Transverse colon (tissue), 4 donors: Measurements from ENCODE around the gene FRMD8. TPM values are rescaled to one million over a fixed set of nuclear protein-coding genes. Genes with fewer than 3 reads are reported as not detected.
A peak's percentile ranks its signal among the peaks of the same experiment; 100 is the strongest.

Source experiments
- DNase-seq: peaks from one replicate; pipeline ENCODE4 v3.0.0-alpha.2; 2019
- H3K27ac ChIP-seq, 4 donors: fragments of 200-600 bp; sonication (generic); 2 replicates each; pipeline ENCODE4 v1.5.1; 2016 to 2018; ENCODE audit warnings: inconsistent platforms in 4 of 4
- H3K27me3 ChIP-seq: fragments of 200-600 bp; sonication (generic); 2 replicates; pipeline ENCODE4 v1.5.1; 2017; ENCODE audit warnings: inconsistent platforms
- H3K36me3 ChIP-seq, 4 donors: fragments of 200-600 bp; sonication (generic); 2 replicates each; pipeline ENCODE4 v1.5.1; 2017 to 2019; ENCODE audit warnings: inconsistent platforms in 4 of 4
- H3K4me1 ChIP-seq, 4 donors: fragments of 200-600 bp; sonication (generic); 2 replicates each; pipeline ENCODE4 v1.5.1; 2017 to 2020; ENCODE audit warnings: inconsistent platforms in 4 of 4
- H3K4me3 ChIP-seq, 4 donors: fragments of 200-600 bp; sonication (generic); 1 replicate in 1 of 4; 2 replicates in 3 of 4; pipeline versions ENCODE4 v1.5.1 to v1.6.1; 2017 to 2019; ENCODE audit warnings: inconsistent platforms in 4 of 4
- H3K9me3 ChIP-seq, 2 donors: fragments of 200-600 bp; sonication (generic); 2 replicates each; pipeline ENCODE4 v1.5.1; 2017 to 2019; ENCODE audit warnings: inconsistent platforms in 2 of 2
- EP300 ChIP-seq: sonication (generic); formaldehyde crosslinking; IDR thresholded peaks from one replicate; pipeline ENCODE4 v1.6.1; 2017; ENCODE audit warnings: antibody characterized with exemption, low read depth
- POLR2A ChIP-seq: fragments of 450-650 bp; IDR thresholded peaks from one replicate; pipeline ENCODE4 v1.6.1; 2016; ENCODE audit warnings: antibody characterized with exemption, mild to moderate bottlenecking, moderate library complexity
- POLR2AphosphoS5 ChIP-seq, 3 donors: sonication (generic); formaldehyde crosslinking; IDR thresholded peaks; one replicate each; pipeline ENCODE4 v1.6.1; 2016; ENCODE audit warnings: antibody characterized with exemption in 3 of 3
- WGBS, 2 donors: methylation state at CpG; one replicate each; pipeline ENCODE4 v1.1.5; 2018; ENCODE audit warnings: low coverage in 1 of 2; 5-methylcytosine and 5-hydroxymethylcytosine counted together
- in situ Hi-C, 4 donors: fragments of 200-750 bp; cut with MboI; loops; one replicate each; pipeline versions ENCODE4 v1.15.0 to v1.15.1; 2017; ENCODE audit warnings: low sequenced_read_pairs in 3 of 4, low pct_ligation_motif_present in 1 of 4, low pct_unique_long_range_greater_than_20kb in 1 of 4
- intact Hi-C: fragments of 100-400 bp; cut with DNase I; formaldehyde crosslinking; loops from one replicate; pipeline ENCODE4 v1.15.1; 2023; ENCODE audit warnings: low total_unique reads
- total RNA-seq, 4 donors: library from RNA; depleted of rRNA; stranded (reverse); fragments of >200 nt; gene quantifications; one replicate each; pipeline ENCODE4 v1.1.0, GENCODE V29; 2016
- TF ChIP-seq, protein P1 (sequence below), 5 experiments: fragments of 200-600 bp in 3 of 5; fragments of 450-650 bp in 2 of 5; sonication (generic) in 3 of 5; IDR thresholded peaks; 1 replicate in 2 of 5; 2 replicates in 3 of 5; pipeline ENCODE4 v1.5.1; 2016 to 2017; ENCODE audit warnings: antibody characterized with exemption in 5 of 5, inconsistent platforms in 3 of 5, mild to moderate bottlenecking in 2 of 5, moderate library complexity in 1 of 5

Gene FRMD8
- total RNA-seq, 4 donors from 2014 or later = 64.3 to 164 (median 128) TPM

DNA sequence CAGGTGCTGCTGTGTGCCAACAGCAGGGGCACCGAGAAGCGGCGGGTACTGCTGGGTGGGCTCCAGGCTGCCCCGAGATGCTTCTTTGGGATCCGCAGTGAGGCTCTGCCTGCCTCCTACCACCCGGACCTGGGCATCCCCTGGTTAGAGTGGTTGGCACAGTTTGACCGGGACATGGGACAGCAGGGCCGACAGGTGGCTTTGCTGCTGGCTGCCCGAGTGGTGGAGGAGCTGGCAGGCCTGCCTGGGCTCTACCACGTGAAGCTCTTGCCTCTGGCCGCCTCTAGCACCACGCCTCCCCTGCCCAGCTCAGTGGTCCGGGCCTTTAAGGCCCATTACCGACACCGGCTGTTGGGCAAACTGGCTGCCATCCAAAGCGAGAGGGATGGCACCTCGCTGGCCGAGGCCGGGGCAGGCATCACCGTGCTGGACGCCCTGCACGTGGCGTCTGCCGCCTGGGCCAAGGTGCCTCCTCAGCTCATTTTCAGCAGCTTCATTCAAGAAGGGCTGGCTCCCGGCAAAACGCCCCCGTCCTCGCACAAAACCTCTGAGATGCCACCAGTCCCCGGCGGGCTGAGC lies 30.0 kb upstream of the FRMD8 start:
- peaks cover 0 to 11% (median 3%) of the 10 kb centered on the region in 4 donors for H3K36me3 ChIP-seq
- peaks cover 11 to 25% (median 23%) of the 10 kb centered on the region in 4 donors for H3K4me1 ChIP-seq
- H3K27ac ChIP-seq = no peak overlapping the region
- TF ChIP-seq POLR2A = no peak
- TF ChIP-seq, protein P1, sequence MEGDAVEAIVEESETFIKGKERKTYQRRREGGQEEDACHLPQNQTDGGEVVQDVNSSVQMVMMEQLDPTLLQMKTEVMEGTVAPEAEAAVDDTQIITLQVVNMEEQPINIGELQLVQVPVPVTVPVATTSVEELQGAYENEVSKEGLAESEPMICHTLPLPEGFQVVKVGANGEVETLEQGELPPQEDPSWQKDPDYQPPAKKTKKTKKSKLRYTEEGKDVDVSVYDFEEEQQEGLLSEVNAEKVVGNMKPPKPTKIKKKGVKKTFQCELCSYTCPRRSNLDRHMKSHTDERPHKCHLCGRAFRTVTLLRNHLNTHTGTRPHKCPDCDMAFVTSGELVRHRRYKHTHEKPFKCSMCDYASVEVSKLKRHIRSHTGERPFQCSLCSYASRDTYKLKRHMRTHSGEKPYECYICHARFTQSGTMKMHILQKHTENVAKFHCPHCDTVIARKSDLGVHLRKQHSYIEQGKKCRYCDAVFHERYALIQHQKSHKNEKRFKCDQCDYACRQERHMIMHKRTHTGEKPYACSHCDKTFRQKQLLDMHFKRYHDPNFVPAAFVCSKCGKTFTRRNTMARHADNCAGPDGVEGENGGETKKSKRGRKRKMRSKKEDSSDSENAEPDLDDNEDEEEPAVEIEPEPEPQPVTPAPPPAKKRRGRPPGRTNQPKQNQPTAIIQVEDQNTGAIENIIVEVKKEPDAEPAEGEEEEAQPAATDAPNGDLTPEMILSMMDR (IDR thresholded peaks at IDR 0.05) = no peak
- TF ChIP-seq EP300 = no peak
- TF ChIP-seq POLR2AphosphoS5 (IDR thresholded peaks at IDR 0.05) = no peak
- 85 to 90% methylated on average over 4 to 29 of the region's 30 CpGs for WGBS, 2 donors
- H3K27me3 ChIP-seq = peaks cover 15% of the 10 kb centered on the region
- no peak for DNase-seq
- in situ Hi-C loops (no loop called here), intact Hi-C loops (no loop called here)
- H3K4me3 ChIP-seq = no peak overlapping the region
- H3K9me3 ChIP-seq = no peaks in the 10 kb centered on the region

DNA sequence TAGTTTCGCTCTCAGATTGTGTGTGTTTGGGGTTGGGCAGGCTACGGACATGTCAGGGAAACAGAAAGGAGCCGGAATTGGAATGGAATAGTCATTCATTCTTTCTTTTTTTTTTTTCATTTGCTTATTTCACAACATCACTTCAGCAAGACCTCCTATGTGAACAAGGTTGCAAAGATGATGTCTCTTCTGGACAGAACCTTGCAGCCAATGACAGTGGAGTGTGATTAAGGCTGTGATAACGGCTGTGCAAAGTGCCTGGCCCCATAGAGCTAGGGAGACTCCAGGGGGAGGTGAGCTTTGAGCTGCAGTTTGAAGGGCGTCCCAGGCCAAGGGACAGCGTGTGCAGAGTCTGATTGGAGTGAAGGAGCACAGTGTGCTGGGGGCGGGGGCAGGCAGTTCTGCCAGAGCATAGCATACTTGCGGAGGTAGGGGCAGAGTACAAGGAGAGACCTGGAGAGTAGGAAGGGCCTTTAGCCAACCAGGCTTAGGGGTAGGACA lies 28.5 kb upstream of the FRMD8 start:
- Histone ChIP-seq H3K9me3 (no peaks in the 10 kb centered on the region), H3K27ac (no peak overlapping the region), H3K4me1 (peaks cover 11 to 25% (median 23%) of the 10 kb centered on the region in 4 donors), H3K27me3 (peaks cover 15% of the 10 kb centered on the region), H3K36me3 (no peaks in the 10 kb centered on the region), H3K4me3 (no peak overlapping the region)
- in situ Hi-C loops = no loop called here
- TF ChIP-seq, protein P1 (IDR thresholded peaks at IDR 0.05) = no peak
- TF ChIP-seq POLR2AphosphoS5 (IDR thresholded peaks at IDR 0.05) = no peak
- TF ChIP-seq EP300 = no peak
- peak; percentile 18 for TF ChIP-seq POLR2A
- intact Hi-C loops = no loop called here
- DNase-seq = no peak
- 50 to 67% methylated on average over 5 to 8 of the region's 8 CpGs for WGBS, 2 donors

DNA sequence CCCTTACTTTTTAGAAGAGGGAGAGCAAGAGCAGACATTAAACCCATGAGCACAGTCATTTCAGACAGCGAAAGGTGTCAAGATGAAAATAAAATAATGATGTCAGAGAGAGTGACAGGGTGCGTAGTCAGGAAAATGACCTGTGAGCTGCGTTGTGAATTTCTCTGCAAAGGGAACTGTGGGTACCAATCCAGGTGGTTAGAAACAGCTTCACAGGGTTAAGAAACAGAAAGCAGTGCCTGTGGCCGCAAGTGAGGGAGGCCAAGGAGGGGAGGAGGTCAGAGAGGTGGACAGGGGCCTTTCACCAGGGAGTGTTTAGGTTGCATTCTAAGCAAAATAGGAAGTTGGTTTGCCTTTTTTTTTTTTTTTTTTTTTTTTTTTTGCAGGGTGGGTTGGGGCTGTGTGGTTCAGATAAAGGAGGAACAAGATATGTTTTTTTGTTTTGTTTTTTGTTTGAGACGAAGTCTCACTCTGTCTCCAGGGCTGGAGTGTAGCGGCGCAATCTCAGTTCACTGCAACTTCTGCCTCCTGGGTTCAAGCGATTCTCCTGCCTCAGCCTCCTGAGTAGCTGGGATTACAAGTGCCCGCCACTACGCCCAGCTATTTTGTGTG lies 24.0 kb upstream of the FRMD8 start:
- Histone ChIP-seq H3K9me3 (no peaks in the 10 kb centered on the region), H3K27me3 (no peaks in the 10 kb centered on the region), H3K4me1 (peaks cover 0 to 16% (median 10%) of the 10 kb centered on the region in 4 donors), H3K4me3 (no peak overlapping the region), H3K27ac (peak overlapping the region; percentile 29 to 66 (median 37)), H3K36me3 (no peaks in the 10 kb centered on the region)
- DNase-seq = peak; percentile 60
- 63 to 68% methylated on average over 8 to 10 of the region's 10 CpGs for WGBS, 2 donors
- intact Hi-C loops (no loop called here), in situ Hi-C loops (loop anchor here in 2 of 4 donors (10.0 kb wide), 2 partner anchors 52 to 152 kb away; no protein-coding TSS in a partner anchor)
- TF ChIP-seq, protein P1 (IDR thresholded peaks at IDR 0.05) = no peak
- TF ChIP-seq POLR2AphosphoS5 (IDR thresholded peaks at IDR 0.05) (no peak), POLR2A (no peak), EP300 (no peak)

DNA sequence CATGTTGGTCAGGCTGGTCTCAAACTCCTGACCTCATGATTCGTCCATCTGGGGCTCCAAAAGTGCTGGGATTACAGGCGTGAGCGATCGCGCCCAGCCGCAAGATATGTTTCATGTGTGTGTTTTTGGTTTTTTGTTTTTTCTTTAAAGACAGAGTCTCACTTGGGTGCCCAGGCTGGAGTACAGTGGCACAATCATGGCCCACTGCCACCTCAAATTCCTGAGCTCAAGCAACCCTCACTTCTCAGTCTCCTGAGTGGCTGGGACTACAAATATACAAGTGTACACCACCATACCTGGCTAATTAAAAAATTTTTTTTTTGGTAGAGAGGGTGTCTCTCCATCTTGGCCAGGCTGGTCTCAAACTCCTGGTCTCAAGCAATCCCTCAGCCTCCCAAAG lies 23.5 kb upstream of the FRMD8 start:
- peaks cover 0 to 17% (median 12%) of the 10 kb centered on the region in 4 donors for H3K4me1 ChIP-seq
- intact Hi-C loops (no loop called here), in situ Hi-C loops (loop anchor here in 2 of 4 donors (10.0 kb wide), 2 partner anchors 52 to 152 kb away; no protein-coding TSS in a partner anchor)
- no peaks in the 10 kb centered on the region for H3K36me3 ChIP-seq
- WGBS, 2 donors = 88% methylated on average over 6 of the region's 6 CpGs; no CpG with 5 or more reads in 1 of the 2 donors
- DNase-seq = no peak
- H3K4me3 ChIP-seq = no peak overlapping the region
- peak overlapping the region; percentile 29 to 66 (median 37) for H3K27ac ChIP-seq
- H3K27me3 ChIP-seq = no peaks in the 10 kb centered on the region
- no peaks in the 10 kb centered on the region for H3K9me3 ChIP-seq
- TF ChIP-seq, protein P1 (IDR thresholded peaks at IDR 0.05) = no peak
- no peak for TF ChIP-seq POLR2AphosphoS5 (IDR thresholded peaks at IDR 0.05)
